SJSA1 (cell line): ENCODE results near the gene MTARC2. TPM values are rescaled to one million over a fixed set of nuclear protein-coding genes. Genes with fewer than 3 reads are reported as not detected.

Experiments used
- DNase-seq, 2 experiments: peaks; one replicate each; pipeline ENCODE4 v3.0.0-alpha.2; 2015 to 2020; ENCODE audit warnings: low spot score in 2 of 2, low read depth in 1 of 2
- H3K27ac ChIP-seq: fragments of 250-450 bp; sonication (Bioruptor Pico); 2 replicates; pipeline ENCODE4 v1.5.1; 2020; ENCODE audit warnings: mild to moderate bottlenecking, moderate library complexity
- H3K27me3 ChIP-seq: fragments of 250-450 bp; sonication (Bioruptor Pico); replicated peaks from 2 replicates; pipeline ENCODE4 v1.5.1; 2020; ENCODE audit warnings: mild to moderate bottlenecking, moderate library complexity
- H3K36me3 ChIP-seq: fragments of 250-450 bp; sonication (Bioruptor Pico); 2 replicates; pipeline ENCODE4 v1.5.1; 2020; ENCODE audit warnings: mild to moderate bottlenecking
- H3K4me1 ChIP-seq: fragments of 250-450 bp; sonication (Bioruptor Pico); replicated peaks from 2 replicates; pipeline ENCODE4 v1.6.1; 2021; ENCODE audit warnings: mild to moderate bottlenecking
- H3K4me3 ChIP-seq: fragments of 250-450 bp; sonication (Bioruptor Pico); 2 replicates; pipeline ENCODE4 v1.5.1; 2020; ENCODE audit warnings: mild to moderate bottlenecking
- H3K9me3 ChIP-seq: fragments of 250-450 bp; sonication (Bioruptor Pico); replicated peaks from 2 replicates; pipeline ENCODE4 v1.5.1; 2020; ENCODE audit warnings: mild to moderate bottlenecking
- total RNA-seq: library from RNA; depleted of rRNA; stranded (reverse); fragments of >200 nt; shearing (Covaris generic); gene quantifications from 2 replicates; pipeline ENCODE4 v1.2.3, GENCODE V29; 2014

The MTARC2 gene
- total RNA-seq, 1 experiment from 2014 or later = 10.1 TPM

DNA sequence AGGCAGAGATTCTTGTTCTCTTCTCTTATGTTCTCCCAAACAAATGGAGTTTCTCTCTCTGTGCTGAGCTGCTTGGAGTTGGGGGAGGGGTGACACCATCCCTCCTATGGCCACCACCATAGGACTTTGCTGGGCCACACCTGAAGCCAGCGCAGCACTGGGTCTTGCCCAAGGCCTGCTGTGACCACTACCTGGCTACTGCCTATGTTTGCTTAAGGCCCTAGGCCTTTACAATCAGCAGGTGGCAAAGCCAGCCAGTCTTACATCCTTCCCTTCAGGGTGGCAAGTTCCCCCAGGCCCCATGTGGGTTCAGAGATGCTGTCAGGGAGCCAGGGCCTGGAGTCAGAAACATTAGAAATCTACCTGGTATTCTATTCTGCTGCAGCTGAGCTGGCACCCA is 6.3 kb upstream of the MTARC2 start:
- Histone ChIP-seq H3K27me3 (no peaks in the 10 kb centered on the region), H3K4me1 (no peaks in the 10 kb centered on the region), H3K36me3 (no peaks in the 10 kb centered on the region), H3K27ac (no peak overlapping the region), H3K9me3 (no peaks in the 10 kb centered on the region), H3K4me3 (no peak overlapping the region)
- no peak for DNase-seq

DNA sequence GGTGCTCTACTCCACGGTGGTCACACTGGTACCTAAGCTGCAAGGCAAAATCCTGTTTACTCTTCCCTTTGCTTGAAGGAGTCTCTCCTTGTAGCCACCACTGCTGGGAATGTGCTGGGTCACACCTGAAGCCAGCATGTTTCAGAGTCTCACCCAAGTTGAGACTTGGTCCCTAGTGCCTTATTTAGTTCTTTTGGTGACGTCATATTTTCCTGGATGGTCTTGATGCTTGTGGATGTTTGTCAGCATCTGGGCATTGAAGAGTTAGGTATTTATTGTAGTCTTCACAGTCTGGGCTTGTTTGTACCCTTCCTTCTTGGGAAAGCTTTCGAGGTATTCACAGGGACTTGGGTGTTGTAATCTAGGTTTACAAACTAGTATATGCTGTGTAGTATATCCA is 5.6 kb upstream of the MTARC2 start:
- Histone ChIP-seq H3K4me1 (peaks cover 4% of the 10 kb centered on the region), H3K27me3 (no peaks in the 10 kb centered on the region), H3K36me3 (no peaks in the 10 kb centered on the region), H3K27ac (no peak overlapping the region), H3K4me3 (no peak overlapping the region), H3K9me3 (no peaks in the 10 kb centered on the region)
- no peak for DNase-seq

DNA sequence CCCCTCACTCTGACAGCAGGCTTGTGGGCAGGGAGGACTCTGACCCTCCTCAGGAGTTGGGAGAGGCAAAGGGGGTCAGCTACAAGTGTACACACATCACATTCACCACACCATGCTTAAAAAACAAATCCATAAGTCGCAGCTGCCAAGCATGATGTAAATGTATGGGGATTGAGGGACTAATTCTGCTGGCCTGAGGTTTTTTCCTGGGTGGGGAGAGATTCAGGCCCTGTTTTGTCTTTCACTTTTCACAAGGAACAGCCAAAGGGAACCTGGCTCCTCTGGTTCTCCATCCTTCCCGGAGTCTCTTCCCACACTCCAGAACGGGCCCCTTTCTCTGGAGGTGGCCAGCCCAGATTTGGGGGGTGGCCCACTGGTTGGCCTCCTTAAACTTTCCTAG is 1.3 kb upstream of the MTARC2 start:
- no peak overlapping the region for H3K4me3 ChIP-seq
- H3K9me3 ChIP-seq = no peaks in the 10 kb centered on the region
- DNase-seq = no peak
- H3K4me1 ChIP-seq = peaks cover 19% of the 10 kb centered on the region
- H3K36me3 ChIP-seq = peaks cover 16% of the 10 kb centered on the region
- H3K27me3 ChIP-seq = no peaks in the 10 kb centered on the region
- H3K27ac ChIP-seq = no peak overlapping the region; the same call in 1 of the 2 replicates

DNA sequence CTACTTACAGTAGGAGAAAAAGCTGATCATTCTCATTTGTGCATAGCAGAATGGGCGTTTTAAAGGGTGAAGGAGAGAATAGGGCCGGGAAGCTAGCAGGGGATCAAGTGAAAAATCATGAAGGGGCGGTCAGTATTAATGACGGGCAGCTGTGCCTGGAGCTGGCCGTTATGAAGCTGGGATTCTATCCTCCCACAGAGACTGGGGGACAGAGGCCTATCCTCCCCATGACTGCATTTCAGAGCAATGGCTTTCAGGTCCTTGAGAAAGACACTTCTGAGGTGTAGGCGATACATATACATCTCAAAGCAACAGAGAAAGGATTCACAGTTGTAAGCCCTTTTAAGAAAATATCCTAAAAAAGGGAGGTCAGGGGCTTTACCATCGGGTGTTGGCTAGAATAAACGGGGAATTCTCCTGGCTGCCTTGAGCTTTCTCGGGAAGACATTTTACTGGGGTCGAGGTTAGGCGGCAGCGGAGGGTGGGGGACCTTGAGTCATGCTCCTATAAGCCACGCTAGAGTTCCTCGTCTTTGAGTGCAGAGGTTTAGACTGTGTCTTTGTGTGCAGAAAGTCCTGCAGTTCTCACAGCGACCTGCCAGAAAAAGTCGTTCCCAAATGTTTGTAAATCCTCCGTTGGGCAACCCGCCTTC is 559 bp upstream of the MTARC2 start:
- peaks cover 19% of the 10 kb centered on the region for H3K4me1 ChIP-seq

DNA sequence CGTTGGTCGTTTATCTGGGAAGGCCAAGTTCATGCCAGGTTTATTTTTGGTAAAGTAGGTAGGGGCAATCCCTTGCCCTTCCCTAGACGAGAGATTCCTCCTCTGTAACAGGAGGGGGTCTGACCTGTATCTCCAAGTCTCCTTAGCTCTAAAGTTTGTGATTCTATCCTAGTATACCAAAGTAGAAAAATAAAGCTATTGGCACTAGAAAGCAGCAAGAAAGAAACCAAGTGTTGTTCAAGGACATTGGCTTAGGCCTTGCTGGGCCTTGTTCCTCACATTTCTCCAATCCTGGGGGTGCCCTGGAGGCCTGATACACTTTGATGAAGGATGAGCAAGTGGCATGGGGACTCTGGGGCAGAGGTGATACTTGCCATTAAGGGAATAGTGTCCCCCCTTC is 814 bp downstream of the MTARC2 start:
- DNase-seq = peak in 1 of 2 experiments; percentile 10

More for the DNA sequence above, 559 bp upstream of the MTARC2 start:
- peak overlapping the region; percentile 61 for H3K27ac ChIP-seq
- H3K9me3 ChIP-seq = no peaks in the 10 kb centered on the region
- H3K36me3 ChIP-seq = peaks cover 16% of the 10 kb centered on the region
- no peaks in the 10 kb centered on the region for H3K27me3 ChIP-seq
- DNase-seq = no peak
- peak overlapping the region; percentile 87 for H3K4me3 ChIP-seq

DNA sequence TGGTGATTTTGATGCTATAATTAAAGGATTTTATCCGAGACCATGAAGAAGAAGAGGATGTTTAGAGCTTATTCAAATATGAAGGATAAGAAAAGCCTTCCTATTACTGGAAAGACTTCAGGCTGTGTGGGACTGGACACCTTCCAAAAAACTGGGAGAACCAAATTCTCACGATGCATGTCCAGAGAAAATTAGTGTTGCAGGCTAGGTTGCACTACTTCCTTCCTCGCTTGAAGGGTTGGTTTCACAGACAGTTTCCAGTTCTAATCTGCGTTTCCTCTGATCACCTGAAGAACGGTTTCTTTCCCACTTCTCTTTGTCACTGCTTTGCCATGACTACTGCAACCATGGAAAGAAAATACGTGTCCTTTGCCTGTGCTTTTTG is 2.0 kb downstream of the MTARC2 start:
- DNase-seq = no peak
- Histone ChIP-seq H3K4me3 (no peak overlapping the region), H3K27me3 (no peaks in the 10 kb centered on the region), H3K27ac (no peak overlapping the region), H3K36me3 (peaks cover 19% of the 10 kb centered on the region), H3K4me1 (peaks cover 19% of the 10 kb centered on the region), H3K9me3 (no peaks in the 10 kb centered on the region)

More for the DNA sequence above, 814 bp downstream of the MTARC2 start:
- H3K36me3 ChIP-seq = peaks cover 16% of the 10 kb centered on the region
- no peak overlapping the region for H3K27ac ChIP-seq
- no peaks in the 10 kb centered on the region for H3K27me3 ChIP-seq
- H3K4me1 ChIP-seq = peaks cover 19% of the 10 kb centered on the region
- H3K9me3 ChIP-seq = no peaks in the 10 kb centered on the region
- H3K4me3 ChIP-seq = peak overlapping the region; percentile 87

DNA sequence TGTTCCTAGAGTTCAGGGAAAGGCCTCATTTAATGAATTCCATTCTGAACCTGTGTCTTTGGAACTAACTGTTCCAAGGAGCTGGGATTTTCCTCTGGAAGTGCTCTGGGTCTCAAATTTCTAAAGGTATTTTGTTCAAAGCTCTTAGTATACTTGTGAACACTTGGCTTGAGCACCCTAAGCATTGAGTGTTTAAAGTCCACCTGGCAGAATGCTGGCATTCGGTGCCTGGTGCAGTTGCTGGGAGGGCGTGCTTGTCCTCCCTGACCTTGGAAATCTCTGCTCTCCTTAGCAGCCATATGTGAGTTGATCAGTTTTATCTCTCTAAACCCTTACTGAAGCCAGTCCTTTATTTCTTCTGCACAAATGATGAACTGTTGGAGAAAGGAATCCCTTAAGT is 3.0 kb downstream of the MTARC2 start:
- peaks cover 29% of the 10 kb centered on the region for H3K36me3 ChIP-seq
- no peaks in the 10 kb centered on the region for H3K27me3 ChIP-seq
- no peak overlapping the region for H3K27ac ChIP-seq
- no peaks in the 10 kb centered on the region for H3K9me3 ChIP-seq
- no peak overlapping the region for H3K4me3 ChIP-seq
- DNase-seq = no peak
- peaks cover 19% of the 10 kb centered on the region for H3K4me1 ChIP-seq

DNA sequence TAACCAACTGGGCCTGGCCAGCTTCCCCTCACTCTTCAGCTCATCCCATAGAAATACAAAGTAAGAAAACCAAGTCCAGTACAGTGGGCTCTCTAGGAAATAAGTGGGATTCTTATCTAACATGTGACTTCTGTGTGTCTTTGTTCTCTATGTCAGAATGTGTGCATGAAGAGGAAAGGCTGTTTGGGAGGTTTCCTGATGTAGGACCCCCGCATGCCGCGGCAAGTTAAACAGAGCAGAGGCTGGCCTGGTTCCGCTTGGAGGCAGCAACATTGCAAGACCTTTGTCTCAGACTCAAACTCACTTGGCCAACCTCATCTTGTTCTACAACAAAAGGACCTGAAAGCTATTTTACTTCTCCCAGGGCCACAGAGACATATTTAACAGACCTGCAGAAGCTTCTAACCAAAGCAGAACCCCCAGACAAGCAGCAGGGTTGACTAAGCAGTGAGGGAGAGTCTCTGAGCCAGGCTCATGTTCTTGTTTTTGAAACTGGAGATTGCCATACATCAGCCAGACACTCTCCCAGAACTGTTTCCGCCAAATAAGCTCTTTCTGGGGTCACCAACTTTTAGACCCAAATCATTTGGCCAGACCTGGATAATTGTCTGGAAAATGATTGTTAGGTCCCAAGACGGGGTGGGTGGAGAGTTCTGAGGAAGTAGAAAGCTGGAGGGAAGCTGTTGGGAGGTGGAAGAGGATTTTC is 6.2 kb downstream of the MTARC2 start:
- H3K27me3 ChIP-seq = no peaks in the 10 kb centered on the region
- H3K9me3 ChIP-seq = no peaks in the 10 kb centered on the region
- H3K4me1 ChIP-seq = peaks cover 2% of the 10 kb centered on the region; the same call in 1 of the 2 replicates
- H3K27ac ChIP-seq = no peak overlapping the region
- H3K4me3 ChIP-seq = no peak overlapping the region
- peaks cover 39% of the 10 kb centered on the region for H3K36me3 ChIP-seq
- DNase-seq = no peak

DNA sequence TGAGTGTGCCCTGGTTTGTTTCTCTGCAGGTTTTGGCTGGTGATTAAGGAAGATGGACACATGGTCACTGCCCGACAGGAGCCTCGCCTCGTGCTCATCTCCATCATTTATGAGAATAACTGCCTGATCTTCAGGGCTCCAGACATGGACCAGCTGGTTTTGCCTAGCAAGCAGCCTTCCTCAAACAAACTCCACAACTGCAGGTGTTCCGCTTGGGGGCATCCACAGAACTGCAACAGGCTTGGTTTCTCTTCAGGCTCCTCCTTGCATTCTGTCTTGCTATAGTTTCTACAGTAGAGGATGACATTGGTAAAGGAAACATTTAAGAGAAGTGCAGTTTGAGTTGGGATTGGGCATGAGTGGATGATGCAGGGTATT is 6.8 kb downstream of the MTARC2 start:
- Histone ChIP-seq H3K9me3 (no peaks in the 10 kb centered on the region), H3K4me1 (peaks cover 2% of the 10 kb centered on the region; the same call in 1 of the 2 replicates), H3K36me3 (peaks cover 39% of the 10 kb centered on the region), H3K27me3 (no peaks in the 10 kb centered on the region), H3K4me3 (no peak overlapping the region), H3K27ac (no peak overlapping the region)
- DNase-seq = no peak

DNA sequence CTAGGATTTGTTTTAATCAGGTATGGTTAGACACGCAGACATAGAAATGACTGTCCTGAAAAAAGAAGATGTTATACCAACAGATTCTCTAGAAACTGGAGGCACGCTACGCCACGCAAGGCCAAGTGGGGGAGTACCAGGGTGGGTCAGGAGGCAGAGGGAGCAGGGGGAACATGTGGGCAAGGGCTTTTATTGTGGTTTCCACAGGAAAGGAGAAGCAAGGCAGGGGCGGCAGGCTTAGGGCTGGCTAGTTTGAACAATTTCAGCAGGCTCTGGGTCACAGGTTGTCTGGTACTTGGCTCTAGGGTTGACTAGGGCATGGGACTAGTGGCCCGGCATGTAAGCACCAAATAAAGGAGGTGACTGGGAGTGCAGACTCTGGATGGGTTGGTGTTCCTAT is 7.2 kb downstream of the MTARC2 start:
- Histone ChIP-seq H3K27me3 (no peaks in the 10 kb centered on the region), H3K4me3 (no peak overlapping the region), H3K4me1 (no peaks in the 10 kb centered on the region; the same call in 1 of the 2 replicates), H3K27ac (no peak overlapping the region), H3K36me3 (peaks cover 35% of the 10 kb centered on the region), H3K9me3 (no peaks in the 10 kb centered on the region)
- no peak for DNase-seq

DNA sequence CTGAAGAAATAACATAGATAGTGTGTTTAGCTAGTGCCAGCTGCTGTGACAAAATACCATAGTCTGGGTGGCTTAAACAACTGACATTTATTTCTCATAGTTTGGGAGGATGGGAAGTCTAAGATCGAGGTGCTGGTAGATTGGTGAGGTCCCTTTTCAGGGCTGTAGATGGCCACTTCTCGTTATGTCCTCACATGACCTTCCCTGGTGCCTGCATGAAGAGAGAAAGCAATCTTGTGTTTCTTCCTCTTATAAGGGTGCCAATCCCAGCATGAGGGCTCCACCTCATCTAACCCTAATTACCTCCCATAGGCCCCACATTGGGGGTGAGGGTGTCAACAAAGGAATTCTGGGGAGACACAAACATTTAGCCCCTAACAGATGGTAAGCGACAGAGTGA is 9.3 kb downstream of the MTARC2 start:
- Histone ChIP-seq H3K36me3 (peaks cover 36% of the 10 kb centered on the region), H3K4me1 (no peaks in the 10 kb centered on the region), H3K27ac (no peak overlapping the region), H3K27me3 (no peaks in the 10 kb centered on the region), H3K4me3 (no peak overlapping the region), H3K9me3 (no peaks in the 10 kb centered on the region)
- DNase-seq = no peak

DNA sequence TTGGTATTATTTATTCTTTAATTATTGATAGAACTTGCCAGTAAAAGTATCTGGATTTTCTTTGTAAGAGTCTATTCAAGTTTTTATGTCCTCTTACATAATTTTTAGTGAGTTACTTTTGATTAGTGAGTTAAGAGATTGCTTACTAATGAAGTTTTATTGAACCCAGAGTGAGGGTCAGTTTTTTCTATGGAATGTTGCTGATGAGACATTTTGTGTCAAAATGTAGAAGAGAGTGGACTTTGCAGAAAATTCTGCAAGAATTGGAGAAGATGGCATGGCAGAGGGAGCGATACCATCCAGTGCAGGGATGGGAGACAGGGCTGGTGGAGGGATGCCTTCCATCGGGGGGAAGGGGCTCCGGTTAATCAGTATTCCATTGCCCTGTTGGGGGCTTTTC is 11.0 kb downstream of the MTARC2 start:
- Histone ChIP-seq H3K9me3 (no peaks in the 10 kb centered on the region), H3K27ac (no peak overlapping the region), H3K36me3 (peaks cover 43% of the 10 kb centered on the region), H3K4me1 (no peaks in the 10 kb centered on the region), H3K4me3 (no peak overlapping the region), H3K27me3 (no peaks in the 10 kb centered on the region)
- no peak for DNase-seq

DNA sequence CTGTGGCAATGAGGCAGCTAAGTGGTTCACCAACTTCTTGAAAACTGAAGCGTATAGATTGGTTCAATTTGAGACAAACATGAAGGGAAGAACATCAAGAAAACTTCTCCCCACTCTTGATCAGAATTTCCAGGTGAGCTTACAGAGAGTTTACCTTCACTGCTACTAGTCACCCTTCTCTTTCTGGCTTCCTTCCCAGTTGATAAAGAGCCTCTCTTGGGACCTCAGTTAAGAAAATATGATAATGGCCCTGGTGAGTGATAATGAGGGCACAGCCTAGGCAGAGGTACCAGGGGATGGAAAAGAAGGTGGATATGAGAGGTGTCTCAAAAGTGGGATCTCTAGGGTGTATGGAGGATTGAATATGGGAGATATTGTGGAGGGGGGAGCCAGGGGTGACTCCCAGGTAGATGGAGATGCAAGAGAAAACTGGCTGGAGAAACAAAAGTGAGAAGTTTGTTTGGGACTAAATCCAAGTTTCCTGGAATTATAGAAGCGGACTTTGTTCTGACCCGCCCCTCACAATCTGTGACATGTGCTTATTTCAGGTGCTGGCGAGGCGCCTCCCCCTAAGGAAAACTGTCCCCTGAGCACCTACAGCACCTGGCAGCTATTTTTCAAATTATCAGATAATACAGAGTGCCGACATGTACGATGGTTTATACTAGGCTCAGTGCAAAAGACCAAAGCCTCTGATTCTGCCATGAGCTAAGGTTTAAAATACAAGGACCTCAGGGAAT is 13.7 kb downstream of the MTARC2 start:
- H3K4me3 ChIP-seq = no peak overlapping the region
- no peak for DNase-seq
- no peaks in the 10 kb centered on the region for H3K9me3 ChIP-seq
- H3K4me1 ChIP-seq = no peaks in the 10 kb centered on the region
- H3K36me3 ChIP-seq = peaks cover 29% of the 10 kb centered on the region
- no peak overlapping the region for H3K27ac ChIP-seq
- no peaks in the 10 kb centered on the region for H3K27me3 ChIP-seq

DNA sequence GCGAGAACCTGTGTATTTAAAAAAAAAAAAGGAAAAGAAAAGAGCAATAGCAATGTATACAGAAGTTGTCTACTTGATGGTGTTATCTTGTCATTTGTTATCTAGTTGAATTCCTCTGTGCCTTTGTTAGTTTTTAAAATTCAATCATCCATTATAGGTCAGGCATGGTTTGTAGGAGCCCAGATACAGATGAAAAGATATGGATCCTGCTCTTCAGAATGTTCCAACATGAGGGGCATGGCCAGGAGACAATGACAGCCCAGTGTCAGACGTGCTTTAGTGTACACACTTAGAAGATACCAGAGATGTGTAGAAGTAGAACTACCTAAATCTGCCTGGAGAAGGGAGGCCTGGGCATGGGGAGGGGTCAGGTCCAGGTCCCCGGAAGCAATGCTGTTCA is 16.6 kb downstream of the MTARC2 start:
- Histone ChIP-seq H3K9me3 (no peaks in the 10 kb centered on the region), H3K36me3 (peaks cover 36% of the 10 kb centered on the region), H3K27ac (no peak overlapping the region), H3K4me3 (no peak overlapping the region), H3K4me1 (no peaks in the 10 kb centered on the region), H3K27me3 (no peaks in the 10 kb centered on the region)
- no peak for DNase-seq
